Liver (tissue), 9 donors: ENCODE measurements around the gene BICRA. TPM values are rescaled to one million over a fixed set of nuclear protein-coding genes. Genes with fewer than 3 reads are reported as not detected.

Source experiments
- DNase-seq: peaks from one replicate; pipeline ENCODE4 v3.0.0-alpha.2; 2017; ENCODE audit warnings: low spot score
- H3K27ac ChIP-seq, 2 donors: one replicate each; pipeline ENCODE4 v1.7.0; 2013; ENCODE audit warnings: inconsistent platforms in 2 of 2, low read length in 2 of 2, control low read depth in 1 of 2, low read depth in 1 of 2, mild to moderate bottlenecking in 1 of 2
- H3K27me3 ChIP-seq, 4 donors: one replicate each; pipeline versions ENCODE4 v1.6.1 to v1.7.0; 2013; ENCODE audit warnings: low read length in 3 of 4, inconsistent platforms in 1 of 4, mild to moderate bottlenecking in 1 of 4, moderate library complexity in 1 of 4; ENCODE audit not compliant: control insufficient read depth in 4 of 4, insufficient read depth in 4 of 4
- H3K36me3 ChIP-seq, 4 donors: one replicate each; pipeline versions ENCODE4 v1.6.1 to v1.7.0; 2013; ENCODE audit warnings: low read length in 3 of 4, mild to moderate bottlenecking in 3 of 4, low read depth in 1 of 4, moderate library complexity in 1 of 4; ENCODE audit not compliant: control insufficient read depth in 4 of 4, insufficient read depth in 3 of 4
- H3K4me1 ChIP-seq, 4 donors: one replicate each; pipeline versions ENCODE4 v1.6.1 to v1.7.0; 2013; ENCODE audit warnings: low read length in 3 of 4, mild to moderate bottlenecking in 3 of 4, moderate library complexity in 1 of 4; ENCODE audit not compliant: control insufficient read depth in 4 of 4, insufficient read depth in 4 of 4
- H3K4me3 ChIP-seq, 3 donors: one replicate each; pipeline versions ENCODE4 v1.6.1 to v1.7.0; 2013; ENCODE audit warnings: low read length in 3 of 3, control low read depth in 1 of 3, low read depth in 1 of 3, mild to moderate bottlenecking in 1 of 3
- H3K9ac ChIP-seq, 2 donors: one replicate each; pipeline ENCODE4 v1.7.0; 2013; ENCODE audit warnings: low read length in 2 of 2, mild to moderate bottlenecking in 2 of 2, moderate library complexity in 2 of 2, control low read depth in 1 of 2, low read depth in 1 of 2
- H3K9me3 ChIP-seq, 4 donors: one replicate each; pipeline versions ENCODE4 v1.6.1 to v1.7.0; 2013; ENCODE audit warnings: low read length in 3 of 4; ENCODE audit not compliant: control insufficient read depth in 4 of 4
- EGR1 ChIP-seq, 2 donors: IDR thresholded peaks; 2 replicates each; pipeline ENCODE4 v1.6.1; 2016 to 2018; ENCODE audit warnings: antibody characterized with exemption in 2 of 2, low read depth in 2 of 2
- FOXA1 ChIP-seq: IDR thresholded peaks from 2 replicates; pipeline ENCODE4 v1.6.1; 2016; ENCODE audit warnings: antibody characterized with exemption
- FOXA2 ChIP-seq: IDR thresholded peaks from 2 replicates; pipeline ENCODE4 v1.6.1; 2016; ENCODE audit warnings: antibody characterized with exemption
- GABPA ChIP-seq, 2 donors: IDR thresholded peaks in 1 of 2; conservative IDR thresholded peaks in 1 of 2; 2 replicates each; pipeline ENCODE4 v1.6.1; 2016; ENCODE audit warnings: antibody characterized with exemption in 2 of 2, mild to moderate bottlenecking in 1 of 2, moderate library complexity in 1 of 2
- HNF4A ChIP-seq, 2 donors: conservative IDR thresholded peaks; 2 replicates each; pipeline ENCODE4 v1.6.1; 2016; ENCODE audit warnings: antibody characterized with exemption in 2 of 2, mild to moderate bottlenecking in 2 of 2
- HNF4G ChIP-seq: IDR thresholded peaks from 2 replicates; pipeline ENCODE4 v1.6.1; 2016; ENCODE audit warnings: antibody characterized with exemption
- JUND ChIP-seq, 2 donors: IDR thresholded peaks; 2 replicates each; pipeline ENCODE4 v1.6.1; 2016; ENCODE audit warnings: antibody characterized with exemption in 2 of 2
- NR2F2 ChIP-seq: IDR thresholded peaks from 2 replicates; pipeline ENCODE4 v1.6.1; 2016; ENCODE audit warnings: antibody characterized with exemption
- RAD21 ChIP-seq, 2 donors: IDR thresholded peaks; 2 replicates each; pipeline ENCODE4 v1.6.1; 2016; ENCODE audit warnings: antibody characterized with exemption in 2 of 2, mild to moderate bottlenecking in 2 of 2
- REST ChIP-seq: IDR thresholded peaks from 2 replicates; pipeline ENCODE4 v1.6.1; 2016; ENCODE audit warnings: antibody characterized with exemption, mild to moderate bottlenecking
- RXRA ChIP-seq, 2 donors: IDR thresholded peaks; 2 replicates each; pipeline ENCODE4 v1.6.1; 2017 to 2018; ENCODE audit warnings: antibody characterized with exemption in 2 of 2, mild to moderate bottlenecking in 1 of 2
- SP1 ChIP-seq: IDR thresholded peaks from 2 replicates; pipeline ENCODE4 v1.6.1; 2018; ENCODE audit warnings: antibody characterized with exemption, mild to moderate bottlenecking
- TAF1 ChIP-seq: conservative IDR thresholded peaks from 2 replicates; pipeline ENCODE4 v1.6.1; 2016; ENCODE audit warnings: antibody characterized with exemption, mild to moderate bottlenecking
- YY1 ChIP-seq: IDR thresholded peaks from 2 replicates; pipeline ENCODE4 v1.6.1; 2016; ENCODE audit warnings: antibody characterized with exemption, mild to moderate bottlenecking
- WGBS: extraction: QIAGEN DNeasy Blood & Tissue Kit; methylation state at CpG from one replicate; pipeline ENCODE4 v1.1.7; 2013; 5-methylcytosine and 5-hydroxymethylcytosine counted together
- polyA plus RNA-seq, 2 donors: library from polyadenylated mRNA; stranded (reverse) in 1 of 2; unstranded in 1 of 2; fragments of 200-250 nt in 1 of 2; fragments of >200 nt in 1 of 2; fragmentation: Nextera tagmentation in 1 of 2; extraction: Ambion mirVana in 1 of 2; gene quantifications; one replicate each; pipeline versions ENCODE4 v1.2.1 to v1.2.3, GENCODE V29; 2013 to 2015
- total RNA-seq, 2 donors: library from RNA; depleted of rRNA; stranded (reverse); fragments of >200 nt; gene quantifications; one replicate each; pipeline ENCODE4 v1.2.3, GENCODE V29; 2014
- TF ChIP-seq, protein P1 (sequence below): IDR thresholded peaks from 2 replicates; pipeline ENCODE4 v1.6.1; 2016; ENCODE audit warnings: antibody characterized with exemption
- TF ChIP-seq, protein P2 (sequence below): IDR thresholded peaks from 2 replicates; pipeline ENCODE4 v1.6.1; 2016; ENCODE audit warnings: antibody characterized with exemption
- TF ChIP-seq, protein P3 (sequence below): fragments of 150-350 bp; IDR thresholded peaks from 2 replicates; pipeline ENCODE4 v1.5.1; 2017; ENCODE audit warnings: improper control_type of control experiment, low read depth, low read length; ENCODE audit not compliant: missing input control
- TF ChIP-seq, protein P4 (sequence below): IDR thresholded peaks from 2 replicates; pipeline ENCODE4 v1.6.1; 2016; ENCODE audit warnings: antibody characterized with exemption
- donor health status: healthy.
- donor health status: healthy.
- donor health status: healthy.
- donor health status: healthy.
- donor health status: healthy.

The BICRA gene
- total and polyA plus RNA-seq, 4 donors = 0.63 to 8.9 (median 3.0) TPM

DNA sequence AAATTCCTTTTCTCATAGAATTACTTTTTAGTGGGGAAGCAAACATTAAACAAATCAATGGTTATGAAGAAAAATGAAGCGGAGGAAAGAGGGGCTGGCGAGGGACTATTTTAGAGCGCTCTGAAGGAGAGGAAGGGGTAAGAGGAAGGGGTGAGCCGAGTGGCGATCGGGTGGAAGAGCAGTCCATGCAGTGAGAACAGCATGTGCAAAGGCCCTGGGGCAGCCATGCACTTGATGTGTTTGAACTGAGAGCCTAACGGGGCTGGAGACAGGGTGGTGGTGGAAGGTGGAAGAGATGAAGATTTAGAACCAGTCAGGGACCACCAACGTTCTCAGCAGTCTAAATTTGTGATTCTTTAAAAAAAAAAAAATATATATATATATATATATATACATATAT, 122.0 kb downstream of the BICRA start:
- DNase-seq = no peak
- WGBS = 89% methylated on average over 8 of the region's 8 CpGs
- H3K4me1 ChIP-seq = peaks cover 0 to 9% (median 5%) of the 10 kb centered on the region in 4 donors
- H3K27ac ChIP-seq = no peak overlapping the region
- H3K4me3 ChIP-seq = no peak overlapping the region
- no peaks in the 10 kb centered on the region for H3K9me3 ChIP-seq
- H3K36me3 ChIP-seq = no peaks in the 10 kb centered on the region
- peaks cover 0 to 4% (median 1%) of the 10 kb centered on the region in 4 donors for H3K27me3 ChIP-seq
- H3K9ac ChIP-seq = no peak overlapping the region
- TF ChIP-seq HNF4G (no peak), FOXA1 (no peak), SP1 (no peak), HNF4A (conservative IDR thresholded peaks at IDR 0.05) (no peak), RAD21 (IDR thresholded peaks at IDR 0.05) (no peak), GABPA (IDR thresholded peaks at IDR 0.05 in 1 of 2, conservative IDR thresholded peaks at IDR 0.05 in 1 of 2) (no peak), EGR1 (IDR thresholded peaks at IDR 0.05; ENCODE audit: low read depth in 2 of 2) (no peak), NR2F2 (no peak), REST (no peak), YY1 (no peak), TAF1 (no peak), JUND (IDR thresholded peaks at IDR 0.05) (no peak), RXRA (IDR thresholded peaks at IDR 0.05) (no peak), FOXA2 (no peak)
- TF ChIP-seq, protein P1, sequence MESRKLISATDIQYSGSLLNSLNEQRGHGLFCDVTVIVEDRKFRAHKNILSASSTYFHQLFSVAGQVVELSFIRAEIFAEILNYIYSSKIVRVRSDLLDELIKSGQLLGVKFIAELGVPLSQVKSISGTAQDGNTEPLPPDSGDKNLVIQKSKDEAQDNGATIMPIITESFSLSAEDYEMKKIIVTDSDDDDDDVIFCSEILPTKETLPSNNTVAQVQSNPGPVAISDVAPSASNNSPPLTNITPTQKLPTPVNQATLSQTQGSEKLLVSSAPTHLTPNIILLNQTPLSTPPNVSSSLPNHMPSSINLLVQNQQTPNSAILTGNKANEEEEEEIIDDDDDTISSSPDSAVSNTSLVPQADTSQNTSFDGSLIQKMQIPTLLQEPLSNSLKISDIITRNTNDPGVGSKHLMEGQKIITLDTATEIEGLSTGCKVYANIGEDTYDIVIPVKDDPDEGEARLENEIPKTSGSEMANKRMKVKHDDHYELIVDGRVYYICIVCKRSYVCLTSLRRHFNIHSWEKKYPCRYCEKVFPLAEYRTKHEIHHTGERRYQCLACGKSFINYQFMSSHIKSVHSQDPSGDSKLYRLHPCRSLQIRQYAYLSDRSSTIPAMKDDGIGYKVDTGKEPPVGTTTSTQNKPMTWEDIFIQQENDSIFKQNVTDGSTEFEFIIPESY = no peak
- TF ChIP-seq, protein P2, sequence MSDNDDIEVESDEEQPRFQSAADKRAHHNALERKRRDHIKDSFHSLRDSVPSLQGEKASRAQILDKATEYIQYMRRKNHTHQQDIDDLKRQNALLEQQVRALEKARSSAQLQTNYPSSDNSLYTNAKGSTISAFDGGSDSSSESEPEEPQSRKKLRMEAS = no peak
- TF ChIP-seq, protein P3, sequence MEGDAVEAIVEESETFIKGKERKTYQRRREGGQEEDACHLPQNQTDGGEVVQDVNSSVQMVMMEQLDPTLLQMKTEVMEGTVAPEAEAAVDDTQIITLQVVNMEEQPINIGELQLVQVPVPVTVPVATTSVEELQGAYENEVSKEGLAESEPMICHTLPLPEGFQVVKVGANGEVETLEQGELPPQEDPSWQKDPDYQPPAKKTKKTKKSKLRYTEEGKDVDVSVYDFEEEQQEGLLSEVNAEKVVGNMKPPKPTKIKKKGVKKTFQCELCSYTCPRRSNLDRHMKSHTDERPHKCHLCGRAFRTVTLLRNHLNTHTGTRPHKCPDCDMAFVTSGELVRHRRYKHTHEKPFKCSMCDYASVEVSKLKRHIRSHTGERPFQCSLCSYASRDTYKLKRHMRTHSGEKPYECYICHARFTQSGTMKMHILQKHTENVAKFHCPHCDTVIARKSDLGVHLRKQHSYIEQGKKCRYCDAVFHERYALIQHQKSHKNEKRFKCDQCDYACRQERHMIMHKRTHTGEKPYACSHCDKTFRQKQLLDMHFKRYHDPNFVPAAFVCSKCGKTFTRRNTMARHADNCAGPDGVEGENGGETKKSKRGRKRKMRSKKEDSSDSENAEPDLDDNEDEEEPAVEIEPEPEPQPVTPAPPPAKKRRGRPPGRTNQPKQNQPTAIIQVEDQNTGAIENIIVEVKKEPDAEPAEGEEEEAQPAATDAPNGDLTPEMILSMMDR = no peak
- TF ChIP-seq, protein P4, sequence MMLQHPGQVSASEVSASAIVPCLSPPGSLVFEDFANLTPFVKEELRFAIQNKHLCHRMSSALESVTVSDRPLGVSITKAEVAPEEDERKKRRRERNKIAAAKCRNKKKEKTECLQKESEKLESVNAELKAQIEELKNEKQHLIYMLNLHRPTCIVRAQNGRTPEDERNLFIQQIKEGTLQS = no peak
